HepG2 (cell line): ENCODE measurements around the gene LMF2. TPM values are rescaled to one million over a fixed set of nuclear protein-coding genes. Genes with fewer than 3 reads are reported as not detected.
A peak's percentile ranks its signal among the peaks of the same experiment; 100 is the strongest.

Experiments used
- BCL6 ChIP-seq: IDR thresholded peaks from 2 replicates; pipeline ENCODE4 v1.6.1; 2016; ENCODE audit warnings: missing genetic modification reagents, missing compliant biosample characterization
- HDAC2 ChIP-seq: sonication (generic); formaldehyde crosslinking; IDR thresholded peaks from 2 replicates; pipeline ENCODE4 v1.4.0; 2020; ENCODE audit warnings: missing genetic modification reagents
- HNRNPLL ChIP-seq: fragments of 200-400 bp; formaldehyde crosslinking; IDR thresholded peaks from 2 replicates; pipeline ENCODE4 v1.6.1; 2017; ENCODE audit warnings: mild to moderate bottlenecking, low read depth, low read length; ENCODE audit not compliant: poor library complexity, severe bottlenecking
- IKZF4 ChIP-seq: sonication (generic); formaldehyde crosslinking; IDR thresholded peaks from 2 replicates; pipeline ENCODE4 v1.5.1; 2020; ENCODE audit warnings: borderline replicate concordance, mild to moderate bottlenecking, low read depth, missing genetic modification reagents; ENCODE audit errors: not compliant biosample characterization
- IKZF5 ChIP-seq: IDR thresholded peaks from 2 replicates; pipeline ENCODE4 v1.6.1; 2018; ENCODE audit warnings: missing genetic modification reagents, mild to moderate bottlenecking, missing compliant biosample characterization
- KAT7 ChIP-seq: IDR thresholded peaks from 2 replicates; pipeline ENCODE4 v1.6.1; 2018; ENCODE audit warnings: borderline replicate concordance, missing compliant biosample characterization
- MAFK ChIP-seq, 2 experiments: IDR thresholded peaks in 1 of 2; conservative IDR thresholded peaks in 1 of 2; 2 replicates each; pipeline ENCODE4 v1.6.1; 2011; ENCODE audit warnings: improper control_type of control experiment in 2 of 2, low read length in 2 of 2
- PAWR ChIP-seq: sonication (generic); formaldehyde crosslinking; IDR thresholded peaks from 2 replicates; pipeline ENCODE4 v1.4.0; 2020; ENCODE audit warnings: missing genetic modification reagents, mild to moderate bottlenecking, borderline replicate concordance
- TMF1 ChIP-seq: sonication (generic); formaldehyde crosslinking; IDR thresholded peaks from 2 replicates; pipeline ENCODE4 v1.8.1; 2022; ENCODE audit warnings: low read depth, missing genetic modification reagents
- ZBTB38 ChIP-seq: sonication (generic); formaldehyde crosslinking; IDR thresholded peaks from 2 replicates; pipeline ENCODE4 v1.5.1; 2020; ENCODE audit warnings: mild to moderate bottlenecking, missing genetic modification reagents
- ZMYM4 ChIP-seq: sonication (generic); formaldehyde crosslinking; IDR thresholded peaks from 2 replicates; pipeline ENCODE4 v1.8.1; 2023; ENCODE audit warnings: mild to moderate bottlenecking, missing genetic modification reagents
- ZNF292 ChIP-seq: sonication (generic); formaldehyde crosslinking; IDR thresholded peaks from 2 replicates; pipeline ENCODE4 v1.8.1; 2022; ENCODE audit warnings: mild to moderate bottlenecking, low read depth, missing genetic modification reagents, borderline replicate concordance
- ZNF543 ChIP-seq: sonication (generic); formaldehyde crosslinking; IDR thresholded peaks from 2 replicates; pipeline ENCODE4 v1.4.0; 2020; ENCODE audit warnings: mild to moderate bottlenecking, missing genetic modification reagents
- ZNF563 ChIP-seq: sonication (generic); formaldehyde crosslinking; IDR thresholded peaks from 2 replicates; pipeline ENCODE4 v1.8.0; 2022; ENCODE audit warnings: mild to moderate bottlenecking, moderate library complexity, missing genetic modification reagents
- ZNF703 ChIP-seq: sonication (generic); formaldehyde crosslinking; IDR thresholded peaks from 2 replicates; pipeline ENCODE4 v1.5.1; 2020; ENCODE audit warnings: missing genetic modification reagents, mild to moderate bottlenecking, moderate library complexity, borderline replicate concordance
- ZNF879 ChIP-seq: sonication (generic); formaldehyde crosslinking; IDR thresholded peaks from 2 replicates; pipeline ENCODE4 v1.8.1; 2023; ENCODE audit warnings: missing genetic modification reagents
- polyA plus RNA-seq, 8 experiments: library from polyadenylated mRNA; depleted of rRNA in 3 of 8; stranded (reverse) in 7 of 8; unstranded in 1 of 8; fragments of >200 nt; fragmentation: Illumina TruSeq in 4 of 8; extraction: Trizol in 4 of 8; gene quantifications; 2 replicates each; pipeline versions ENCODE4 v1.2.1 to v1.2.3, GENCODE V29; 2011 to 2016; ENCODE audit warnings: low read depth in 4 of 8, missing spikeins in 1 of 8, mixed read lengths in 1 of 8; ENCODE audit not compliant: insufficient read depth in 1 of 8
- total RNA-seq, 5 experiments: library from RNA; depleted of rRNA; stranded (reverse); fragments of >200 nt; fragmentation: Illumina TruSeq; extraction: Trizol; gene quantifications; 2 replicates each; pipeline ENCODE4 v1.2.3, GENCODE V29; 2016; ENCODE audit warnings: low read depth in 1 of 5
- TF ChIP-seq, protein P1 (sequence below): sonication (generic); formaldehyde crosslinking; IDR thresholded peaks from 2 replicates; pipeline ENCODE4 v1.5.0; 2020; ENCODE audit warnings: mild to moderate bottlenecking, missing genetic modification reagents, borderline replicate concordance
- TF ChIP-seq, protein P2 (sequence below): sonication (generic); formaldehyde crosslinking; IDR thresholded peaks from 2 replicates; pipeline ENCODE4 v1.4.0; 2020; ENCODE audit warnings: missing genetic modification reagents, borderline replicate concordance

The LMF2 gene
- total and polyA plus RNA-seq, 2 of the 13 experiments (the other 11 are each of a cell fraction or from before 2014, with no cell fraction given), result 23.3 to 30.6 TPM

DNA sequence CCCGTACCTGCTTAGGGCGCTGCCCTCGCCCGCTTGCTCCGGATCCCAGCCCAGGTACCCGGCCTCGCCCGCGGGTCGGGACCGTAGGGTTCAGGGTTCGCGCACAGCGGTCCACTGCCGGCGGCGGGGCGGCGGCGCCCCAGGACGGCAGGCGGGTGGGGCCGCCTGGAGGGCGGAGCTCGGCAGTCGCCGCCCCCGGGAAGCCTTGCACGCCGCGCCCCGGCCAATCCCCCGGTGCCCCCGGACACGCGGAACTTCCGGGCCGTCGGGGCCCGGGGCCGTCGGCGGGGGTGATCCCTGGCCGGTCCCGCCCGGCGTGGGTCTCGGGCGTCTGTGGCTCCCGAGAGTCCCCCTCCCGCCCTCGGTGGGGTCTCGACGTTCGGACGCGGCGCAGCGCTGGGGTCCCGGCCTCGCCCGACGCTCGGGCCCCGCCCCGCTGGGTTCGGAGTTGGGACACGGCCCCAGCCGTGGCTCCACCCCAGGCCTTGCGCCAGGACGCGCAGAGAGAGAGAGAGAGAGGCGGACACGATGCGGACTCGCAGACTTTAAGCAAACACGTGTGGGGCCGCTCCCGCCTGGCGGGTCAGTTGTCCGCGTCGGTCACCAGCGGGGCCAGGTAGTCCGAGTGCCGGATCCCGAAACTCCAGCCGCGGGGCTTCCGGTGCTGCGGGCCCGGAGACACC is 22.5 kb upstream of the LMF2 start, which contains the start of gene TYMP (continued):
- TF ChIP-seq, protein P1, sequence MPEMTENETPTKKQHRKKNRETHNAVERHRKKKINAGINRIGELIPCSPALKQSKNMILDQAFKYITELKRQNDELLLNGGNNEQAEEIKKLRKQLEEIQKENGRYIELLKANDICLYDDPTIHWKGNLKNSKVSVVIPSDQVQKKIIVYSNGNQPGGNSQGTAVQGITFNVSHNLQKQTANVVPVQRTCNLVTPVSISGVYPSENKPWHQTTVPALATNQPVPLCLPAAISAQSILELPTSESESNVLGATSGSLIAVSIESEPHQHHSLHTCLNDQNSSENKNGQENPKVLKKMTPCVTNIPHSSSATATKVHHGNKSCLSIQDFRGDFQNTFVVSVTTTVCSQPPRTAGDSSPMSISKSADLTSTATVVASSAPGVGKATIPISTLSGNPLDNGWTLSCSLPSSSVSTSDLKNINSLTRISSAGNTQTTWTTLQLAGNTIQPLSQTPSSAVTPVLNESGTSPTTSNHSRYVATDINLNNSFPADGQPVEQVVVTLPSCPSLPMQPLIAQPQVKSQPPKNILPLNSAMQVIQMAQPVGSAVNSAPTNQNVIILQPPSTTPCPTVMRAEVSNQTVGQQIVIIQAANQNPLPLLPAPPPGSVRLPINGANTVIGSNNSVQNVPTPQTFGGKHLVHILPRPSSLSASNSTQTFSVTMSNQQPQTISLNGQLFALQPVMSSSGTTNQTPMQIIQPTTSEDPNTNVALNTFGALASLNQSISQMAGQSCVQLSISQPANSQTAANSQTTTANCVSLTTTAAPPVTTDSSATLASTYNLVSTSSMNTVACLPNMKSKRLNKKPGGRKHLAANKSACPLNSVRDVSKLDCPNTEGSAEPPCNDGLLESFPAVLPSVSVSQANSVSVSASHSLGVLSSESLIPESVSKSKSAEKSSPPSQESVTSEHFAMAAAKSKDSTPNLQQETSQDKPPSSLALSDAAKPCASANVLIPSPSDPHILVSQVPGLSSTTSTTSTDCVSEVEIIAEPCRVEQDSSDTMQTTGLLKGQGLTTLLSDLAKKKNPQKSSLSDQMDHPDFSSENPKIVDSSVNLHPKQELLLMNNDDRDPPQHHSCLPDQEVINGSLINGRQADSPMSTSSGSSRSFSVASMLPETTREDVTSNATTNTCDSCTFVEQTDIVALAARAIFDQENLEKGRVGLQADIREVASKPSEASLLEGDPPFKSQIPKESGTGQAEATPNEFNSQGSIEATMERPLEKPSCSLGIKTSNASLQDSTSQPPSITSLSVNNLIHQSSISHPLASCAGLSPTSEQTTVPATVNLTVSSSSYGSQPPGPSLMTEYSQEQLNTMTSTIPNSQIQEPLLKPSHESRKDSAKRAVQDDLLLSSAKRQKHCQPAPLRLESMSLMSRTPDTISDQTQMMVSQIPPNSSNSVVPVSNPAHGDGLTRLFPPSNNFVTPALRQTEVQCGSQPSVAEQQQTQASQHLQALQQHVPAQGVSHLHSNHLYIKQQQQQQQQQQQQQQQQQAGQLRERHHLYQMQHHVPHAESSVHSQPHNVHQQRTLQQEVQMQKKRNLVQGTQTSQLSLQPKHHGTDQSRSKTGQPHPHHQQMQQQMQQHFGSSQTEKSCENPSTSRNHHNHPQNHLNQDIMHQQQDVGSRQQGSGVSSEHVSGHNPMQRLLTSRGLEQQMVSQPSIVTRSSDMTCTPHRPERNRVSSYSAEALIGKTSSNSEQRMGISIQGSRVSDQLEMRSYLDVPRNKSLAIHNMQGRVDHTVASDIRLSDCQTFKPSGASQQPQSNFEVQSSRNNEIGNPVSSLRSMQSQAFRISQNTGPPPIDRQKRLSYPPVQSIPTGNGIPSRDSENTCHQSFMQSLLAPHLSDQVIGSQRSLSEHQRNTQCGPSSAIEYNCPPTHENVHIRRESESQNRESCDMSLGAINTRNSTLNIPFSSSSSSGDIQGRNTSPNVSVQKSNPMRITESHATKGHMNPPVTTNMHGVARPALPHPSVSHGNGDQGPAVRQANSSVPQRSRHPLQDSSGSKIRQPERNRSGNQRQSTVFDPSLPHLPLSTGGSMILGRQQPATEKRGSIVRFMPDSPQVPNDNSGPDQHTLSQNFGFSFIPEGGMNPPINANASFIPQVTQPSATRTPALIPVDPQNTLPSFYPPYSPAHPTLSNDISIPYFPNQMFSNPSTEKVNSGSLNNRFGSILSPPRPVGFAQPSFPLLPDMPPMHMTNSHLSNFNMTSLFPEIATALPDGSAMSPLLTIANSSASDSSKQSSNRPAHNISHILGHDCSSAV (CRISPR knock-in tag), result no peak
- TF ChIP-seq IKZF5 (CRISPR knock-in tag) (no peak), ZNF543 (CRISPR knock-in tag) (no peak; the same call in 1 of the 2 replicates), ZNF563 (CRISPR knock-in tag) (peak; percentile 87), PAWR (CRISPR knock-in tag) (no peak), TMF1 (CRISPR knock-in tag) (no peak; the same call in 1 of the 2 replicates), HDAC2 (CRISPR knock-in tag) (peak; percentile 37; the same call in 1 of the 2 replicates), ZNF879 (CRISPR knock-in tag) (peak; percentile 50; the same call in 1 of the 2 replicates), ZNF292 (CRISPR knock-in tag) (no peak), IKZF4 (CRISPR knock-in tag) (no peak), KAT7 (CRISPR knock-in tag) (no peak), ZMYM4 (CRISPR knock-in tag) (no peak), ZBTB38 (CRISPR knock-in tag) (peak; percentile 6), HNRNPLL (no peak), ZNF703 (CRISPR knock-in tag) (peak; percentile 77; the same call in 1 of the 2 replicates), BCL6 (CRISPR knock-in tag) (peak; percentile 69; the same call in 1 of the 2 replicates), MAFK (conservative IDR thresholded peaks at IDR 0.05 in 1 of 2, IDR thresholded peaks at IDR 0.05 in 1 of 2; ENCODE audit: low read length in 2 of 2) (no peak)
- TF ChIP-seq, protein P2, sequence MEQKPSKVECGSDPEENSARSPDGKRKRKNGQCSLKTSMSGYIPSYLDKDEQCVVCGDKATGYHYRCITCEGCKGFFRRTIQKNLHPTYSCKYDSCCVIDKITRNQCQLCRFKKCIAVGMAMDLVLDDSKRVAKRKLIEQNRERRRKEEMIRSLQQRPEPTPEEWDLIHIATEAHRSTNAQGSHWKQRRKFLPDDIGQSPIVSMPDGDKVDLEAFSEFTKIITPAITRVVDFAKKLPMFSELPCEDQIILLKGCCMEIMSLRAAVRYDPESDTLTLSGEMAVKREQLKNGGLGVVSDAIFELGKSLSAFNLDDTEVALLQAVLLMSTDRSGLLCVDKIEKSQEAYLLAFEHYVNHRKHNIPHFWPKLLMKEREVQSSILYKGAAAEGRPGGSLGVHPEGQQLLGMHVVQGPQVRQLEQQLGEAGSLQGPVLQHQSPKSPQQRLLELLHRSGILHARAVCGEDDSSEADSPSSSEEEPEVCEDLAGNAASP (CRISPR knock-in tag), result 0 out of 2 replicates have a peak, but pooled peaks have one; percentile 47
